NCI-H460 (cell line): Measurements from ENCODE around the gene DDX19B. TPM values are rescaled to one million over a fixed set of nuclear protein-coding genes. Genes with fewer than 3 reads are reported as not detected.
A peak's percentile ranks its signal among the peaks of the same experiment; 100 is the strongest.

Source experiments
- DNase-seq: peaks from one replicate; pipeline ENCODE4 v3.0.0-alpha.2; 2016; ENCODE audit warnings: low read depth; ENCODE audit errors: extremely low read depth
- total RNA-seq: library from RNA; depleted of rRNA; stranded (reverse); fragments of >200 nt; shearing (Covaris generic); gene quantifications from 2 replicates; pipeline ENCODE4 v1.2.3, GENCODE V29; 2014

DDX19B gene
- total RNA-seq, 1 experiment from 2014 or later, result 41.2 TPM

DNA sequence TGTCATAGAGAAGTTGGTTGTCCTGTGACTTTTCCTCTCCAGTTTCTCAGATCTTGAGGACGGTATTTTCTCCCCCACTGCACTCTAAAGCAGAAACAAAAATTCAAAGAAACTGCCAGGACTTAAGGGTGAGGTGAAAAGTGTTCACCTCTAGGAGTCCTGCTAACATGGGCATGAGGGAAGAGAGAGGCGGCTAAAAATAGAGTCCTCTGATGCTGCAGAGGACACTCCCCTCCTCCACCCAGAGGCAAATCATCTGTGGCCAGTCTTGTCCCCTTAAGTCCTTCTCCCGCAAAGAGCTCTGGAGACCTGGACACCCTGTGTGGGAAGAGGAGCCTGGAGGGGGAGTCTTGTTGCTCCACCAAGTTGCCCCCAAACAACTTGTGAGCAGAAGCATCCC lies 43.0 kb downstream of the DDX19B start:
- no peak for DNase-seq

DNA sequence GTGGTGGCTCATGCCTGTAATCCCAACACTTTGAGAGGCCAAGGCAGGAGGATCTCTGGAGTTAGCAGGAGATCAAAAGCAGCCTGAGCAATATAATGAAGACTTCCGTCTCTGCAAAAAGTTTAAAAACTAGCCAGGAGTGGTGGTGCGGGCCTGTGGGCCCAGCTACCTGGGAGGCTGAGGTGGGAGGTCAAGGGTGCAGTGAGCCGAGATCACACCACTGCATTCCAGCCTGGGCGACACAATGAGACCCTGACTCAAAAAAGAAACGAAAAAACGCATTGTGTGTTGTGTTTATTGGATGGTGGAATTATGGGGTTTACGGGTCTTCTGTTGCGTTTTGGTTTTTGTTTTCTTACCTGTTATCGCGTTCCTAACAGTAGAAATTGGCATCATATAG lies 46.9 kb downstream of the DDX19B start:
- DNase-seq, result no peak

DNA sequence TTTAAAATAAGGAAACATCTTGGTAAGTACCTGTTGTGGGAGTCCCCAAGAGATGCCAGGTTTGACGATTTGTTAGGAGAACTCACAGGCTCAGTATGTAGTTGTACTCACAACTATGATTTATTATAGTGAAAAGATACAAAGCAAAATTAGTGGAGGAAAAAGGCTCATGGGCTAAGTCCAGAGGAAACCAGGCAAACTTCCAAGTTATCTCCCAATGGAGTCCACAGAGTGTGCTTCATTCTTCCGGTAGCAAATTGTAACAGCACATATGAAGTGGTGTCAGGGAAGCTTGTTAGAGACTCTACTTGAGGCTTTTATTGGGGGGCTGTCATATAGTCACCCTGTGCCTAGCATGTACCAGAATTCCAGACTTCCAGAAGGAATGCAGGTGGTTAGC lies 50.0 kb downstream of the DDX19B start:
- DNase-seq, result no peak

DNA sequence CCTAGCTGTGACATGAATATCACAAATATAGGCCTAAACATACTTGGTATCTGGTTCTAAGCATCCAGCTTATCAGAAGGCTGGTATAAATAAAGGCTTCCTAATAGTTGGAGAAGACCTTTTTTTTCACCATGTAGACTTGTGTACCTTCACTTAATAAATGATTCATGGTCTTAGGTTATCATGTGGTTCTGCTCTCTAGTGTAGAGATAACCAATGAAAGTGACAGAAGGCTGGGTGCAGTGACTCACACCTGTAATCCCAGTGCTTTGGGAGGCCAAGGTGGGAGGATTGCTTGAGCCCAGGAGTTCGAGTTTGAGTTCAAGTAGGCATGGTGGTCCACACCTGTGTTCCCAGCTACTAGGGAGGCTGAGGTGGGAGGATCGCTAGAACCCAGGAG lies 50.8 kb downstream of the DDX19B start:
- DNase-seq, result no peak

DNA sequence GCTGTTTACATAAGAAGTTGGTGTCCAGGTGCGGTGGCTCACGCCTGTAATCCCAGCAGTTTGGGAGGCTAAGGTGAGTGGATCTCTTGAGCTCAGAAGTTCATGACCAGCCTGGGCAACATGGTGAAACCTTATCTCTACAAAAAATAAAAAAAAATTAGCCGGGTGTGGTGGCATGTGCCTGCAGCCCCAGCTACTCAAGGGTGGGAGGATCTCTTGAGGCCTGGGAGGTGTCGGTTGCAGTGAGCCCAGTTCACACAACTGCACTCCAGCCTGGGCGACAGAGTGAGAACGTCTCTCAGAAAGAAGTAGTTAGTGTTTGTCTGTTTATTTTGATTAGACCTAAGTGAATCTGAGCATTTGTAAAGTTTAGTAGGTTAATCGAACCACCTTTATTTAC lies 60.6 kb downstream of the DDX19B start:
- DNase-seq, result no peak

DNA sequence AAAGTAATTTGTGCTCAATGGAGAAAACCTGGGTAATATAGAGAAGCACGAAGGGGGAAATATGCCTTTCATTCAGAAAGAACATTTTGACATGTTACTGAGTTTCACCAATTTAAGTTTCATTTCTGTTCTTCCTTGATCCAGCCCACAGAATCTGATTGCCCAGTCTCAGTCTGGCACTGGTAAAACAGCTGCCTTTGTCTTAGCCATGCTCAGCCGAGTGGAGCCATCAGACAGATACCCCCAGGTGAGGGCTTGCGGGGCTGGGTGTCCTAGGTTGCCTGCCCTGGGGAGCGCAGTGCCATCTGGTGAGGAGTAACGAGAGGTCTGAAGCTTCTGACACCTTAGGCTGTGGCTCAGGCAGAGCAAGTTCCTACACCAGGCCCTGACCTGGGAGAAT lies 65.4 kb downstream of the DDX19B start:
- DNase-seq, result no peak

- peak; percentile 11 for DNase-seq
Observed at GRCh38 chr16:70370145-70370544, 71.2 kb downstream of the DDX19B start.

DNA sequence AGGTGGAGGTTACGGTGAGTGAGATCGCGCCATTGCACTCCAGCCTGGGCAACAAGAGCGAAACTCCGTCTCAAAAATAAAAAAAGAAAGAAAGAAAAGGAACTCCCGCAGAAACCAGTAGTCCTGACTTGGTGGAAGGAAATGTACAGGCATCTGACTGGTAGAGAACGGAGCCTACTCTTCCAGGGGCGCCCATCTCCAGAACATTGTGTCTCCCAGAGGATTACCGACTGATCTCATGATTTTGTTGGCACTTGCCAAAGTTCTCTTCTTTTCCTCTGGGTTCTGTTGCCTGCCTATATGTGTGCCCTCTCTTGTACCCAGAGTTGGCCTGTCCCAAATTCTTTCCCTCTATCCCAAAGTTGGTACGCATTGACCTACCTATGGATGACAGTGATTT lies 71.9 kb downstream of the DDX19B start:
- no peak for DNase-seq

DNA sequence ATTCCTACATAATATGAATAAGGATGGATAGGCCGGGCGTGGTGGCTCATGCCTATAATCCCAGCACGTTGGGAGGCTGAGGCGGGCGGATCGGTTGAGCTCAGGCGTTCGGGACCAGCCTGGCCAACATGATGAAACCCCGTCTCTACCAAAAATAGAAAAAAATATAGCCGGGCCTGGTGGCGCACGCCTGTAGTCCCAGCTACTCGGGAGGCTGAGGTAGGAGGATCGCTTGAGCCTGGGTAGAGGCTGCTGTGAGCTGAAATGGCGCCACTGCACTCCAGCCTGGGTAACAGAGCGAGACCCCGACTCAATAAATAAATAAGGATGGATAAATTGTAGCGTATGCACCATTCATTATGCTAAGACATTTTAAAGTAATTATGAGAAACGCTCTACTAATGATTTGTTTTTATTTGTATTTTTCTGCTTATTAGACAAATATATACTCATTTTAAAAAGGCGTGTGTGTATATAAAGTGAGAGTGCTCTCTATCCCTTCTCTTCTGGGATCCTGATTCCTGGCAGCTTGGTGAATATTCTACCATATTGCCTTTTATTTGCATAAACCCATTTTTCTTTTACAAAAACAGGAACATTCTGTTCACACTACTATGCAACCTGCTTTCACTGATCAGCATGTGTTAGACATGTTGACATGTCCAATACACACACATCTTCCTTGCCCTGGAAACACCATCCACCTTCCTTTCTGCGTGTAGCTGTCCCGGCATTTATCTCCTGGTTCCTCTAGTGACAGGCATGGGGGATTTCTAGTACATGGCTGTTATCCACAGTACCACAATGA lies 74.1 kb downstream of the DDX19B start:
- no peak for DNase-seq

- no peak for DNase-seq
Observed at GRCh38 chr16:70374213-70374612, 75.2 kb downstream of the DDX19B start.

DNA sequence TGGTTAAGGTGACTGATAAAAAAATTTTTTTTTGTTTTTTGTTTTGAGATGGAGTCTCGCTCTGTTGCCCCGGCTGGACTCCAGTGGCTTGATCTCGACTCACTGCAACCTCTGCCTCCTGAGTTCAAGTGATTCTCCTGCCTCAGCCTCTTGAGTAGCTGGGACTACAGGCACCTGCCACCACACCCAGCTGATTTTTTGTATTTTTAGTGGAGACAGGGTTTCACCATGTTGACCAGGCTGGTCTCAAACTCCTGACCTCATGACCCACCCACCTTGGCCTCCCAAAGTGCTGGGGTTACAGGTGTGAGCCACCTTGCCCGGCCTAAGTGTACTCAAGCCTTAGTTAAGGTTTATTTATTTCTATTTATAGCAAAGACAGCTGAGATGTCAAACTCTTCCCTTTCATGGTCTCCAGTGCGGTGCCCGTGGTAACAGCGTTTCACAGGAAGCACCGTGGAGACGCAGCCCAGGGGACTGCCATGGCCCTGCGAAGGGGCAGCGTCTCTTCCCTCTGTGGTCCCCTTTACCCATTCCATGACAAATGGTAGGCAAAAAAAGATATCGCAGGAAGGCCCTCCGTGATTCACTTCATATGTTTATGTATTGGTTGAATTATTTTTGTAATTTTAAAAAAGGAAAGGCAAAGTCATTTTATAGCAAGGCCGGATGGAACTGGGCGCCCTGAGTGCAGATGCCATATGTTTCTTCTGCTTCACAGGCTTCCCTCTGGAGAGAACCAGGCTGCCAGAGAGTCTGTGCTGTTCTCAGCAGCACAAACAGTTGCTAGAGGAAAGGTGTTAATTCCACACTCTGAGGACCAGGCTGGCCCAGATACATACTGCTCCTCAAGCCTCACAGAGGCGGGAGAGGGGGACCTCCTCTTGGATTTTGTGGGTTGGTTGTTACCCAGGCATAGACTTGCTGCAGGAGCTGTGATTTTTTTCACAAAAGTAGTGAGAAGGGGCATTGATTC lies 76.9 kb downstream of the DDX19B start:
- DNase-seq, result no peak

- DNase-seq, result no peak
Observed at GRCh38 chr16:70377782-70378181, 78.8 kb downstream of the DDX19B start.

- DNase-seq, result no peak
Observed at GRCh38 chr16:70378869-70379493, 80.0 kb downstream of the DDX19B start.

- peak; percentile 8 for DNase-seq
Observed at GRCh38 chr16:70380248-70380918, 81.4 kb downstream of the DDX19B start.

DNA sequence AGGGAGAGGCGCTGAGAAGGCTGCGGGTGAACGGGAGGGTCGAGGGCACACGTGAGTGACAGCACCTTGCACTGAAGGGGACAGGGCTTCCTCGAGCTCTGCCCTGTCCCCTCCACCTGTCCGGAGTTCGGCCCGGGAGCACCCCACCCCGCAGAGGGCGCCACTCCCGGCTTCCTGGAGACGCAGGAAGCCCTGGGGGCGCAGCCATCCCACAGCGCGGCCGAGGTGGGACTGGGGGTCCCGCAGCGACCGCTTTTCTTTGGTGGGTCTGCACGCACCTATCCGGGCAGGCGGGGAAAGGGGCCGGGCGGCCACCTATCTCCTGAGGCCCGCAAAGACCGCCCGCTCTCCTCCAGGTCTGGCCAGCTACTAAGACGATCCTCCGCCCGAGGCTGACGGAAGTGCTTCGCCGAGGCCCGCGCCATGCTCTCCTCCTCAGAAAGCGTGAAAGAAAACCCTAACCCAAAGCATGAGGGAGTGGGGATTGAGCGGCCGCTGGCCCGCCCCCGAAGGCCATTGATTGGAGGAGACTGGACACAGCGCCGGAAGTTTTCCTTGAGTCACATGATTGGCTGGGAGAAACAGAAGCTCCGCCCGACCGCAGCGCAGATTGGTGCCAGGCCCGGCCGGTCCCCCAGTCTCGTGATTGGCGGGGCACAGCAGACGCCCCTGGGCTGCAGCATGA lies 82.1 kb downstream of the DDX19B start:
- peak; percentile 95 for DNase-seq

DNA sequence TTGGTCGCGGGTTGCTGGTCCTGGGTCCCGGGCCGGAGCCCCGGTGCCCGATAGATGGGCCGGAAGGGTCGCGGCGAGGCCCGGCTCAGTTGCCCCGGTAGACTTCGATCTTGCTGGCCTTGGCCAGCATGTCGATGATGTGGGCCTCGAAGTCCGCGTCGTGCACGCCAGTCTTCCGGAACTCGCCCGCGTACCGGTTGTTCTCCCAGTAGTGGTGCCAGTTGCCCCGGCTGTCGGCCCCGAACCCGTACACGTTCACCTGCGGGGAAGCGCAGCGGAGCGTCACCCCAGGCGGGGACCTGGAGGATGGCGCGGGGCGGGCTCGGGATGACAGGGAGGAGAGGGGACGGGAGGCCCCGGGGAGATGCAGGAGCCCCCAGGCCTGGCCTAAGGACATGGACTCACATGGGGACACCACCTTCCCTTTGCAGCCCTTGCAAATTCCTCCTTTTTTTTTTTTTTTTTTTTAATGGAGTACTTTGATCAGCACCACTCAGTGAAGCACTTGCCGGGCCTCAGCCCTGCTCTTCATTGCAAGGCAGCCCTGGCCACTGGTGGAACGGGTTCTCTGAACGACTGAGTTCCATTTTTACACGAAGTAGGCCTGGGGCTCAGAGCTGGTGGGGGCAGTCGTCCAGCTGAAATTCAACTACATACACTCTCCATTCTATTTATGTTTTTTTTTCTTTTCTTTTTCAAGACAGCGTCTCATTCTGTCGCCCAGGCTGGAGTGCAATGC lies 82.8 kb downstream of the DDX19B start:
- no peak for DNase-seq

DNA sequence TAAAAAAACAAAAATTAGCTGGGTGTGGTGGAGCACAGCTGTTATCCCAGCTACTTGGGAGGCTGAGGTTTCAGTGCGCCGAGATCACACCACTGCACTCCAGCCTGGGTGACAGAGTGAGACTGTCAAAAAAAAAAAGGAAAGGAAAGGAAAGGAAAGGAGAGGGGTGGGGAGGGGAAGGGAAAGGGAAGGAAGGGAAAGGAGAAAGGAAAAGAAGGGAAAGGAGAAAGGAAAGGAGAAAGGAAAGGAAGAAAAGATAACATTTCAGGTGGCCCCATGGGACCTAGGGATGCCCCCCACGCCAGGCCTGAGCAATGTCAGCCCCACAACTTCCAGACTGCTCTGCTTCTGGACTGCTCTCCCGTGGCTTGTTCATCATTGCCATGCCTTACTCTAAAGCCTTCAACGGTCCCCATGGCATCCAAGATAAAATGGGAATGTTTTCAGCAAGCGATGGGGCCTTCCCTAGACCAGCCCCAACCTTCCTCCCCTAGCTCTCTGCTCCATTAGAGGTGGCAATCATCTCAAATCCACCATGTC lies 84.5 kb downstream of the DDX19B start:
- DNase-seq, result no peak
